ENCODE data around the gene INPP4A. TPM values are rescaled to one million over a fixed set of nuclear protein-coding genes. Genes with fewer than 3 reads are reported as not detected.

The INPP4A gene
- total and polyA plus RNA-seq, 2 of the 13 experiments (the other 11 are each of a cell fraction or from before 2014, with no cell fraction given) = 10.1 to 10.9 TPM

DNA sequence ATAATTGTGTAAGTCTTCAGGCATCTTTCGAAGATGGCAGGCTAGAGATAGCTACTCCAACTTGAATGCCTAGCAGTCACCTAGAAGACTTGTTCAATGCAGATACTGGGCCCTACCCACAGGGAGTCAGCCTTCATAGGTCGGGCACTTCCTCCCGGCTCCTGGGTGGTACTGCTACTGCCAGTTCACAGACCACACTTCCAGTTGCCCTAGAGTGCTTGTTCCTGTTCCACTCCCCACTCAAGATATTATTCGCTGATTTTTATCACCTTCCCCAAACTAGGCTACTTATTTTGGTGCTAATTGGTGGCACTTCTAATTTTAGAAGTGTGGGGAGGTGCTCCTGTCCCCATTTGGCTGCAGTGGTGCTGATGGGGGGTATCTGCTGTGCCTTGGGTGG lies 34.2 kb downstream of the INPP4A start:
- WGBS (ENCODE audit: low lambda C conversion rate) = 98% methylated on average over 4 of the region's 4 CpGs
- Histone ChIP-seq H3K27me3 (ENCODE audit: control insufficient read depth in 1 of 2, insufficient read depth in 2 of 2, low read length in 2 of 2) (no peaks in the 10 kb centered on the region), H3K36me3 (replicated peaks in 1 of 2; ENCODE audit: control insufficient read depth in 1 of 2, insufficient read depth in 2 of 2, low read length in 2 of 2) (no peaks in the 10 kb centered on the region; a peak in 1 of 5 replicates), H3K4me1 (ENCODE audit: insufficient read depth, low read length) (peaks cover 6% of the 10 kb centered on the region), H3K4me2 (ENCODE audit: low read depth, low read length) (no peak overlapping the region), H3K27ac (ENCODE audit: extremely low read length, insufficient read depth, low read length) (no peak overlapping the region), H3K79me2 (ENCODE audit: insufficient read depth, low read length) (no peaks in the 10 kb centered on the region), H3K4me3 (replicated peaks in 1 of 3; ENCODE audit: insufficient read depth in 1 of 3, low read depth in 2 of 3, low read length in 3 of 3) (no peak overlapping the region), H3K9me3 (ENCODE audit: low read length) (no peaks in the 10 kb centered on the region), H2AFZ (ENCODE audit: low read length) (no peak overlapping the region), H3K9ac (ENCODE audit: insufficient read depth, low read depth, low read length) (no peak overlapping the region), H4K20me1 (ENCODE audit: insufficient read depth, low read length) (no peaks in the 10 kb centered on the region)
- FAIRE-seq (no peak), ATAC-seq (no peak), DNase-seq (ENCODE audit: low spot score) (no peak)
- ChIA-PET POLR2A (no interaction called here), CTCF (ENCODE audit: low intra/inter-chr PET ratio, low total read pairs) (no interaction called here)
- TF ChIP-seq GATAD2A (CRISPR knock-in tag; IDR thresholded peaks at IDR 0.05) (no peak), ZNF234 (CRISPR knock-in tag; conservative IDR thresholded peaks at IDR 0.05) (no peak), ZNF580 (CRISPR knock-in tag; IDR thresholded peaks at IDR 0.05; ENCODE audit: borderline replicate concordance, low read depth) (no peak), IRF2 (CRISPR knock-in tag; IDR thresholded peaks at IDR 0.05) (no peak), REST (IDR thresholded peaks at IDR 0.05; ENCODE audit: borderline replicate concordance in 1 of 2, low read depth in 1 of 2, low read length in 2 of 2) (no peak), KLF11 (CRISPR knock-in tag; IDR thresholded peaks at IDR 0.05) (no peak), ZEB1 (IDR thresholded peaks at IDR 0.05; ENCODE audit: insufficient replicate concordance, low read depth) (no peak), EZH2 (conservative IDR thresholded peaks at IDR 0.05; ENCODE audit: low read depth, low read length) (no peak), HNRNPK (IDR thresholded peaks at IDR 0.05; ENCODE audit: low read depth, low read length, poor library complexity, severe bottlenecking) (no peak), REPIN1 (CRISPR knock-in tag; IDR thresholded peaks at IDR 0.05; ENCODE audit: borderline replicate concordance, low read depth) (no peak), SIN3B (IDR thresholded peaks at IDR 0.05; ENCODE audit: low read length) (no peak), ZNF777 (CRISPR knock-in tag; IDR thresholded peaks at IDR 0.05) (no peak), BORCS8-MEF2B (CRISPR knock-in tag; IDR thresholded peaks at IDR 0.05) (no peak), MED13 (CRISPR knock-in tag; IDR thresholded peaks at IDR 0.05) (no peak)
- TF ChIP-seq, protein P1, sequence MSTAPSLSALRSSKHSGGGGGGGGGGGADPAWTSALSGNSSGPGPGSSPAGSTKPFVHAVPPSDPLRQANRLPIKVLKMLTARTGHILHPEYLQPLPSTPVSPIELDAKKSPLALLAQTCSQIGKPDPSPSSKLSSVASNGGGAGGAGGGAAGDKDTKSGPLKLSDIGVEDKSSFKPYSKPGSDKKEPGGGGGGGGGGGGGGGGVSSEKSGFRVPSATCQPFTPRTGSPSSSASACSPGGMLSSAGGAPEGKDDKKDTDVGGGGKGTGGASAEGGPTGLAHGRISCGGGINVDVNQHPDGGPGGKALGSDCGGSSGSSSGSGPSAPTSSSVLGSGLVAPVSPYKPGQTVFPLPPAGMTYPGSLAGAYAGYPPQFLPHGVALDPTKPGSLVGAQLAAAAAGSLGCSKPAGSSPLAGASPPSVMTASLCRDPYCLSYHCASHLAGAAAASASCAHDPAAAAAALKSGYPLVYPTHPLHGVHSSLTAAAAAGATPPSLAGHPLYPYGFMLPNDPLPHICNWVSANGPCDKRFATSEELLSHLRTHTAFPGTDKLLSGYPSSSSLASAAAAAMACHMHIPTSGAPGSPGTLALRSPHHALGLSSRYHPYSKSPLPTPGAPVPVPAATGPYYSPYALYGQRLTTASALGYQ (CRISPR knock-in tag; IDR thresholded peaks at IDR 0.05) = no peak
- in situ Hi-C loops (cut with HindIII; ENCODE audit: extremely low pct_ligation_motif_present, low pct_unique_long_range_greater_than_20kb) (no loop called here), intact Hi-C loops (cut with micrococcal nuclease; ENCODE audit: unreplicated experiment) (no loop called here)
- BruUV-seq (replicated peaks) = no TSS peak
